ENCODE measurements around the gene TEKT4.
A peak's percentile ranks its signal among the peaks of the same experiment; 100 is the strongest.

Gene TEKT4

DNA sequence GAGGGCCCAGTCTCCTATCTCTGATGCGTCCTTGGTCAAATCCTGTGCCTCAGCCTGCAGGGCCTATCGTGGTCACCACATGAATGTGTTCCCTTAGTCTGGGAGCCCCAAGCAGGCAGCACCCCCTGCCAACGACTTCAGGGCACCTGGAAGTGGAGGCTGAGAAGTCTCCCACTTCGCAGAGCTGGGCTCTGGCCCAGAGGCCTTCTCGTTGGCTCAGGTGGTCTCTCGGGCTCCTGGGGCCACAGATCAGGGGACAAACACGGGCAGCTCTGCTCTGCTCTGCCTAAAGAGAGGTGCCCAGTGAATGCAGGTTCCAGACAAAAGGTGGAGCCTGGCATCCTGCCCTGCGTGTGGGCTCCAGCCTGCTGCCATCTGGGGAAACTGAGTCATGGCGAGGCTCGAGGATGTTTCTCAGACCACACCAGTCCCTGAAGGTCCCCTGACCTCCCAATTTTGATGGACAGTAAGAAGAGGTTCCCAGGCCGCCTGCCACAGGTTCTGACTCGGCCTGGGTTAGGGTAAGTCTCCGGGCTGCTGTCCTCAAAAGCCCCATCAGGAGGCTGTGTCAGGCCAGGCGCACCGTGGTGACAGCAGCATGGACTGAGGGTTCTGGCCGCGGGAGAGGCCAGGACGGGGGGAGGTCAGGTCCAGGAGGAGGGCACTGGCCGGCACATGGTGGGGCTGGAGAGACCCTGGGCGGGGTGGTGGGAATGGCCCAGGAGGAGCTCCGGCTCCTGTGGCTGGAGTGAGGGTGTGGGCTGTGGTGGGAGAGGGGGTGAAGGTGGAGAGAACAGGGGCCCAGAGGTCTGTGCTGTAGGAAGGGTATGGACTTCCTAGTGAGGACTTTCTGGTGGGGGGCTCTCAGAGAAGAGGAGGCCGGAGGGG, 1.4 kb upstream of the TEKT4 start:
- TF ChIP-seq, protein P1, sequence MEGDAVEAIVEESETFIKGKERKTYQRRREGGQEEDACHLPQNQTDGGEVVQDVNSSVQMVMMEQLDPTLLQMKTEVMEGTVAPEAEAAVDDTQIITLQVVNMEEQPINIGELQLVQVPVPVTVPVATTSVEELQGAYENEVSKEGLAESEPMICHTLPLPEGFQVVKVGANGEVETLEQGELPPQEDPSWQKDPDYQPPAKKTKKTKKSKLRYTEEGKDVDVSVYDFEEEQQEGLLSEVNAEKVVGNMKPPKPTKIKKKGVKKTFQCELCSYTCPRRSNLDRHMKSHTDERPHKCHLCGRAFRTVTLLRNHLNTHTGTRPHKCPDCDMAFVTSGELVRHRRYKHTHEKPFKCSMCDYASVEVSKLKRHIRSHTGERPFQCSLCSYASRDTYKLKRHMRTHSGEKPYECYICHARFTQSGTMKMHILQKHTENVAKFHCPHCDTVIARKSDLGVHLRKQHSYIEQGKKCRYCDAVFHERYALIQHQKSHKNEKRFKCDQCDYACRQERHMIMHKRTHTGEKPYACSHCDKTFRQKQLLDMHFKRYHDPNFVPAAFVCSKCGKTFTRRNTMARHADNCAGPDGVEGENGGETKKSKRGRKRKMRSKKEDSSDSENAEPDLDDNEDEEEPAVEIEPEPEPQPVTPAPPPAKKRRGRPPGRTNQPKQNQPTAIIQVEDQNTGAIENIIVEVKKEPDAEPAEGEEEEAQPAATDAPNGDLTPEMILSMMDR (IDR thresholded peaks at IDR 0.05; ENCODE audit: control insufficient read depth, extremely low read depth, insufficient read depth): no peak
- no peak overlapping the region for H3K4me3 ChIP-seq (ENCODE audit: low read depth, low read length)
- DNase-seq (ENCODE audit: low read depth): no peak

DNA sequence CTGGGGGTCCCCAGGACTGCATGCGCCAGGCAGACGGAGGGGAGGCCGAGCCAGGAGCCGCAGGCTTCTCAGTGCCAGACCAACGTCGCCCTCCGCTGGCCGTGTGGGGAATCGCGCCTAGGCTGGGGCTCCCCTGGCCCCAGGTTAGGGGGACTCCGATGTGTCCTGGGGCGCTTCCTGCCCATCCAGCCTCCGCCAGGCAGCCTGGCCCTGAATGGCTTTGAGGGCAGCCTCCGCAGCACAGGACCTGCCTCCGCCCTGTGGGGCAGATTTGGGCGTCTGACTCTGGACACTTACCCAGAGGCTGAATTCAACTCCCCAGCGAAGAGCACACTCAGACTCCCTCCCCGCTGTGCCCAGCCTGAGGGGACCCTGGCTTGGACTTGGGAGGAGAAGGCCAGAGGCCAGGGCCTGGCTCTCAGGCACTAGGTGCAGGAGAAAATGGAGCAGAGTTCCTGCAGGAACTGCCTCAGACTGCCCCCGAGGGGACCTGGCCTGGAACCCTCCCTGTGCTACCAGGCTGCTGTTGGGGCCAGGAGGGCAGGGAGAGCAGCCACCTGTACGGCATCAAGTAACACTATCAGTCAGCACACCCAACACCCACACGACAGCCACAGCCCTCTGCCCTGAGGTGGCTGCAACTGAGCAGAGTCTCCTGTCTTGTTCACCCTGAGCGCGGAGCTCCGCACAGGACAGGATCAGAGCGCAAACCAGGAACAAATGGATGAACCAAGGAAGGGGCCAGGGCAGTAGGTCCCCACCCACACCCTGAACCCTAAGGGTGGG, 597 bp upstream of the TEKT4 start:
- DNase-seq (ENCODE audit: low read depth): no peak
- H3K4me3 ChIP-seq (ENCODE audit: low read depth, low read length): no peak overlapping the region

DNA sequence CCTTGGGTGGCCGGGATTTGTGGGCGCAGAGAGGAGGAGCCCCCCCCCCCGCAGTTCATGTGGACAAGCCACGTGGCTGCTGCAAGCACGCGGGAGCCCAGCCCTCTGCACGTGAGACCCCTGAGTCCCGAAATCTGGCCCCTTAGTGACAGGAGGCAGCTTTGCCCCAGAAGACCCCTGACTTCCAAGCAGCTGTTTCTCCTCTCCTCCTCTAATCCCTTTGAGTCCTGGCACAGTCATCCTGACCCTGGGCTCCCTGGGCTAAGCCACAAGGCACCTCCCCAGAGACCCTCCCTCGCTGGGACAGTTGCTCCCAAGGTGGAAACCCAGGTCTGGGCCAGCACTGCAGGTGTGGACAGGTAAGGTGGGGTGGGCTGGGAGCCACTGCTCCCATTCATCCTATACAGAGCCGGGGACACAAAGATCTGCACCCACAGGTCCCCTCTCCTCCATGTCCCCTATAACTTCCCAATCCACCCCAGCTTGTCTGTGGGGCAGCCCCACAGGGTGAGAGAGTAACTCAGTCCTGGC, 923 bp downstream of the TEKT4 start:
- TF ChIP-seq, protein P1 (IDR thresholded peaks at IDR 0.05; ENCODE audit: control insufficient read depth, extremely low read depth, insufficient read depth): no peak
- no peak for DNase-seq (ENCODE audit: low read depth)
- H3K4me3 ChIP-seq (ENCODE audit: low read depth, low read length): no peak overlapping the region

More for the DNA sequence above, 597 bp upstream of the TEKT4 start:
- TF ChIP-seq, protein P1 (IDR thresholded peaks at IDR 0.05; ENCODE audit: control insufficient read depth, extremely low read depth, insufficient read depth): peak; percentile 43

DNA sequence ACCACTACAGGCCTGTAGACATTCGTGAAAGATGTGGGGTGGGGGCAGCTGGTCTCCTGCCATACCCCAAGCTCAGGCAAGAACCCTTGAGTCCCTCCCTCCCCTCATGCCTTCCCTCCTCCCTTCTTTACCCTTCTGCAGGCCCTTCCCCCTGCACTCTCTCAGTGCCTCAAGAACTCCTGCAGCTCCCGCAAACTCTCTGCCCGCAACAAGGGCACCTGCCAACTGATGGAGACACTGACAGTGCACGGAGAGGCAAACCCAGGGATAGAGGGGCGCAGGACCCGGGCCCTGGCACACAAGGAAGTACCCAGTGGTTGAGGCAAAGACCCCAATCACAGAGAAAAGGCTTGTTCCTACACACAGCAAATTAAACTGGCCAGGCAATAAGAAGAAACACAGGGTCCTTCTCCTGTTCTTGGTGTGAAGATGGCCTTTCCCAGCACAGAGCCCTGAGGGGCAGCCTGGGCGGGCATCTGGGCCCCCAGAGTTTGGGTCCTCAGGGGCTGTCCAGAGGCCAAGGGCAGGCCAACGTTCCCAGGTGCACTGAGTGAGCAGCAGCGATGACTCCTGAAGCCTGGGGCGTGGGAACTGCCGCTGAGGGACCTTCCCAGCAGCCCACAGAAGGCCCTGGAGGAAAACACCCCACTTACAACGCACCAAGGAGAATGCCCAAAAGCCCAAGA, 1.6 kb downstream of the TEKT4 start:
- TF ChIP-seq, protein P1 (IDR thresholded peaks at IDR 0.05; ENCODE audit: control insufficient read depth, extremely low read depth, insufficient read depth): no peak
- H3K4me3 ChIP-seq (ENCODE audit: low read depth, low read length): no peak overlapping the region
- no peak for DNase-seq (ENCODE audit: low read depth)

DNA sequence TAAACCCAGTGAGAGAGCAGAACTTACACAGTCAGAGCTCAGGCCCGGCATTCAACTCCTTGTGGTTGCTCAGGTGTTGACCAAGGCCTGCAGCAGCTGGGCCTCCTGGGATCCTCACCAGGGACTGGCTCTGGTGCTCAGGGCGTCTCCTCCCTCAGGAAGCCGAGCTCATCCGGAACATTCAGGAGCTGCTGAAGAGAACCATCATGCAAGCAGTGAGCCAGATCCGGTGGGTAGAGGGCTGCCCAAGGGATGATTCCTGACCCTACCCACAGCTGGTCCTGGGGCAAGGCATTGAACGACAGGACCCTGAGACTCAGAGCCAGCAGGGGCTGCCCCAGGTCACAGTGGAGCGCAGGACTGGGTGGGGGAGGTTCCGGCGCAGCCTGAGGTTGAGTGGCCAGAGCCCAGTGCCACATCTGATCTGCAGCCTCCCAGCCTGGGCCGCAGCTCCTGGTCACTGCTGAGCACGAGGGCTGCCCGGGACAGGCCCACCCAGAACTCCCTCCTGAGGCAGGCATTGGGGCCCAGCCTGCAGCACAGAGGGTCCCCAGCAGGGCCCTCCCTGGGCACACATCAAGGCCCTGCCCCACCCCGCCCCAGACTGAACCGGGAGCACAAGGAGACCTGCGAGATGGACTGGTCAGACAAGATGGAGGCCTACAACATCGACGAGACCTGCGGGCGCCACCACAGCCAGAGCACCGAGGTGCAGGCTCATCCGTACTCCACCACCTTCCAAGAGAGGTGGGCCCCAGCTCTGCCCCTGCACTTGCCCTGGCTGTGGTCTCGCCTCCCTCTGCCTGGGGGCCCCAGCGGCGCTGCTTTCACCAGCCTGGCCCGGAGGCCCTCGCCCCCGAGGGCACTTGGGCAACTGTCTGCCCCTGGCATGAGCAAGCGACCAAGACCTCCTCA, 2.4 kb downstream of the TEKT4 start:
- TF ChIP-seq, protein P1 (IDR thresholded peaks at IDR 0.05; ENCODE audit: control insufficient read depth, extremely low read depth, insufficient read depth): no peak
- H3K4me3 ChIP-seq (ENCODE audit: low read depth, low read length): no peak overlapping the region
- DNase-seq (ENCODE audit: low read depth): no peak
